Measurements from ENCODE around the gene BCL6B.
"Not testable (repeated sequence)": the region's sequence is repeated elsewhere in the genome, so short reads cannot be mapped to it uniquely, and the experiment has no call there.

BCL6B gene

DNA sequence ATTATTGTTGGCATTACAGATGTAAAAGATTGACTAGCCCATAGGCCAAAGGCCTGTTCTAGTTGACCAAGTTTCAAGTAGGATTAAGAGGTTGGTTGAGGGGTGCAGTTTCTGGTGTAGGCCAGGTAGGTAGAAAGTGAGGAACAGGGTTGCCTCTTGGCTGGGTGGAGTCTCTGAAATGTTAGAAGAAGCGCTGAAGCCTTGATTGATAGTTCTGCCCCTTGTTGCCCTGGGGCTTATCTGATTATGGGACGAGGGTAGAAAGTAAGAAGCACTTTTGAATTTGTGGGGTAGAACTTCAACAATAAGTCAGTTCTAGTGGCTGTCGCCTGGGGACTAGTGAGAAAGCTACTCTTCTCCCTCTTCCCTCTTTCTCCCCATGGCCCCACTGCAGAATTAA is 6.2 kb downstream of the BCL6B start:
- no peak for DNase-seq

DNA sequence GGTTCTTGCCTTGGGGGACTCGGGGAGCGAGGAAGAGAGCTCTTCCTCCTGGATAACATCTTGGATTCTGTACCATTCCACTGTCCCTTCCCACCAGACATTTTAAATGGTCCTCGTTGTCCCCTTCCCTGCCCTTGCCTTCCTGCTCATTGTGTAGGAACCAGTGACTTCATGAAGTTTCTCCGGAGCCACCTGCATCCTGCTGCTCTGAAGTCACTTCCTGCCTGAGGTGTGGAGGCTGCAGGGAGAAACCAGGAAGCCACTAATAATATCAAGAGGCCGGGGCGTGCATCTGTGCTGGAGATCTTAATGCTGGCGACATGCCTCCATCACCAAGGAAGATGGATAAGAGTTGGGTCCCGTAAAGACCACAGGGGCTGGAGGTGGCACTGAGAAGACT is 6.8 kb downstream of the BCL6B start:
- no peak for DNase-seq

DNA sequence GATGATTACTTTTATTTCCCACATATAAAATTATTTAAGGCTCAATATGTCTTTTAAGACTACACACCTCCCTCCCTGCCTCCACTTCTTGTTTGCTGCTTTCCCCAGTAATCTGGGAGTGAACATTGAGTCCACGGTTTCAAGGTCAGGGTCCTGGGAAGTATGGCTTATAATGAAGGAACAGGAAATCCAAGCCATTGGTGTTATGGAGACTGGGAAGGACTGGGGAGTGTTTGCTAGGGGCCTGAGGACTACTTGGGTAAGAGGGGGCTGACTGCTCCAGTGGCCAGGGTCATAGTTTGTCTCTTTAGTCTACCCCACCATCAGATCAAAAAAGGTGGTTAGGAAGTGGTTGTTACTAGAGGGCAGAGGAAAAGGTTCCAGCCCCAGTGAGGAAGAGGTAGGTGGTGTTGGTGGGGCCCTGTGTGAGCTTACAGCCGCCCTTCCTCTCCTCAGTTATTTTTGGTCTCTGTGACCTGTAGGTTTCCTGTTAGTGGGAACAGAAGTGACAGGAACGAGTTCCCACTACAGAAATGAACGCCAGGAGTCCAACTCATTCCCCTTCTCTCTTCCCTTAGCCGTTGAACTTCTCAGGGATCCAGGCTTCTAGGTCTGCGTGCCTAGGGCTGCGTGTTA is 12.2 kb downstream of the BCL6B start:
- DNase-seq, result no peak

DNA sequence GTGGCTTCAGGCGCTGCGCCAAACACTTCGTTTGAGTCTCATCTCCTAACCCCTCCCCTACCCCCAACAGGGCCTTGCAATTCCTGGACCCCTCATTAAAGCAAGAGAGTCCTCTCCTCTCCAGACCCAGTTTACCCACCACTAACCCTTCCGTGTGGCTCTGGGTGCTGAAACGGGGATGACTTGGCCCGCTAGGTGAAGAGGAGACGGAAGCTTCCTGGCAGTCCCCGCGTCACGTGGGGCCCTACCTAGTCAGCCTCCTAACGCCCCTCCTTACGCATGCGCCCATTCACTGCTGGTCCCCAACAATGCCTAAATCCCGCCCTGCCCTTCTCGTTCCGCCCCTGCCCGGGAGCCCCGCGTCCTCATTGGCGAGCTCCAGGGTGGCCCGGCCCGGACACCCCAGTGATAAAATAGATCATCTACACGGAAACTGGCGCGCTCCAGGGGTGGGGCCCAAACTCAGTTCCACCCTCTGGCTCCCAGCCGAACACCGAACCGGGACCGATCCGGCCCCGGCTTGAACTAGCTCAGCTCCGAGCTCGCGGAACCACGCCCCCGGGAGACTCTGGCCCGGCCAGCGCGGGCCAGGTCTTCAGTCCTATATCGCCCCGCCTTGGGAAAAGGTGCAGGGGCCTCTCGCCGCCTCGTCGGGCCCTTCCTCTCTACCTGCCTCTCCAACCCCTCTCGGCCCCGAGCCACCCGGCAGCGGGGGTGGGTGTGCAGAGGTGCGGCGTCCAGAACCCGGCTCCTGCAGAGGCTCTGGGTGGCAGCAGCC is 12.9 kb downstream of the BCL6B start, which contains the start of gene SLC16A13:
SLC16A13 (plus strand) TSS at position 425 of the 778 bp plus-strand sequence. CDS start 368 bp downstream, outside the sequence.
- peak; percentile 96 for DNase-seq

DNA sequence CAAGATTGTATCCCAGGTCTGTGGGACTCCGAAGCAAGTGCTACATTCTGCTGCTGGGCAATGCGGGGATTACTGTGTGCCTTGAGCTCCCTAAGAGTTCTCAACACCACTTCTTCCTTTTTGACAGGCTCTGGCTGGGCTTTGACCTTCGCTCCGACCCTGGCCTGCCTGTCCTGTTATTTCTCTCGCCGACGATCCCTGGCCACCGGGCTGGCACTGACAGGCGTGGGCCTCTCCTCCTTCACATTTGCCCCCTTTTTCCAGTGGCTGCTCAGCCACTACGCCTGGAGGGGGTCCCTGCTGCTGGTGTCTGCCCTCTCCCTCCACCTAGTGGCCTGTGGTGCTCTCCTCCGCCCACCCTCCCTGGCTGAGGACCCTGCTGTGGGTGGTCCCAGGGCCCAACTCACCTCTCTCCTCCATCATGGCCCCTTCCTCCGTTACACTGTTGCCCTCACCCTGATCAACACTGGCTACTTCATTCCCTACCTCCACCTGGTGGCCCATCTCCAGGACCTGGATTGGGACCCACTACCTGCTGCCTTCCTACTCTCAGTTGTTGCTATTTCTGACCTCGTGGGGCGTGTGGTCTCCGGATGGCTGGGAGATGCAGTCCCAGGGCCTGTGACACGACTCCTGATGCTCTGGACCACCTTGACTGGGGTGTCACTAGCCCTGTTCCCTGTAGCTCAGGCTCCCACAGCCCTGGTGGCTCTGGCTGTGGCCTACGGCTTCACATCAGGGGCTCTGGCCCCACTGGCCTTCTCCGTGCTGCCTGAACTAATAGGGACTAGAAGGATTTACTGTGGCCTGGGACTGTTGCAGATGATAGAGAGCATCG is 15.4 kb downstream of the BCL6B start:
- DNase-seq, result no peak

DNA sequence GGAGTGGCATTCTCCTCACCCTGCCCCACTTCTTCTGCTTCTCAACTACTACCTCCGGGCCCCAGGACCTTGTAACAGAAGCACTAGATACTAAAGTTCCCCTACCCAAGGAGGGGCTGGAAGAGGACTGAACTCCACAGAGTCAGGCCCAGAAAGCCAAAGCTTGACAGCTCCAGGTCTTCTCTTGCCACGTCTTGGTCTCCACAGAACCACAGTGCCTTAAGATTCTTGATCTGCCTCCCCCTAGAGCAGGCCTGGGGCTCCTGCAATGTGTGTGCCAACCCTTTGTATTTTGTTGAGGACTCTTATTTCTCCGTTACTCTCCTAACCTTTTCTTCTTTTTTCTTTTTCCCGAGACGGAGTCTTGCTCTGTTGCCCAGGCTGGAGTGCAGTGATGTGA is 17.0 kb downstream of the BCL6B start:
- DNase-seq, result no peak

DNA sequence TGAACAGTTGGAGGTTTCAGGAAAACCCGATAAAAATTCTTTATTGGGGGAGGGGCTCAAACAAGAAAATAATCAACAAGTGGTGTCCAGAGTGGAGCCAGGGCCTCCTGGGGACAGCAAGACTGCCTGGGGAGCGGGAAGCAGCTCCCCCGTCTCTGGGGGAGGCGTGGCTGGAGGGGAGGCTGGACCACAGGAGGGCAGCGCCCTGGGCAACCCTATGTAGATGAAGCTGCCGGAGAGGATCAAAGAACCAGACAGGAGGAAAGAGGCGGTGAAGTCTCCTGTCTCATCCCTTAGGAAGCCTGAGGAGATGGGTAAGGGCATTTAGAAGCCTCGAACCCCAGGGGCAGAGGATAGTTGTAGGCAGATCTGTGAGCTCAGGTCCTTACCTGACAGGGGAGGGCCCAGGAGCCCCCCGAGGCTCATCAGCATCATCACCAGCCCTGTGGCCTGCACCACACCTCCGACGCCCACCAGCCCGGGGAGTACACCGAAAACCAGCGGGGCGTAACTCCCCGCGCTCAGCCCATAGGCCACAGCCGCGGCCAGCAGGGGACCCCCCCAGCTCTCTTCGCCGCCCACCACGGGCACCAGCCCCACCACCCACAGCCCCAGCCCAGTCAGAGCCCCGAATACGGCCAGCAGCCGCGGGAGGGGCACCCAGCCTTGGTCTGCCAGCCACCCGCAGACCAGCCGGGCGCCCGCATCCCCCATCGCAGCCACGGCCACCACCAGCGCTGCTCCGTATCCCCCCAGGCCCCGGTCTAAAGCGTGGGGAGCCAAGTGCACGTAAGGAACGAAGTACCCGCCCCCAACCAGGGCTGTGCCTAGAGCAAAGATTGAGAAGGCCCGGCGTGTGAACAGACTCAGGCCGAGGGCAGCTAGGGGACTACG is 19.0 kb downstream of the BCL6B start:
- peak; percentile 49 for DNase-seq

DNA sequence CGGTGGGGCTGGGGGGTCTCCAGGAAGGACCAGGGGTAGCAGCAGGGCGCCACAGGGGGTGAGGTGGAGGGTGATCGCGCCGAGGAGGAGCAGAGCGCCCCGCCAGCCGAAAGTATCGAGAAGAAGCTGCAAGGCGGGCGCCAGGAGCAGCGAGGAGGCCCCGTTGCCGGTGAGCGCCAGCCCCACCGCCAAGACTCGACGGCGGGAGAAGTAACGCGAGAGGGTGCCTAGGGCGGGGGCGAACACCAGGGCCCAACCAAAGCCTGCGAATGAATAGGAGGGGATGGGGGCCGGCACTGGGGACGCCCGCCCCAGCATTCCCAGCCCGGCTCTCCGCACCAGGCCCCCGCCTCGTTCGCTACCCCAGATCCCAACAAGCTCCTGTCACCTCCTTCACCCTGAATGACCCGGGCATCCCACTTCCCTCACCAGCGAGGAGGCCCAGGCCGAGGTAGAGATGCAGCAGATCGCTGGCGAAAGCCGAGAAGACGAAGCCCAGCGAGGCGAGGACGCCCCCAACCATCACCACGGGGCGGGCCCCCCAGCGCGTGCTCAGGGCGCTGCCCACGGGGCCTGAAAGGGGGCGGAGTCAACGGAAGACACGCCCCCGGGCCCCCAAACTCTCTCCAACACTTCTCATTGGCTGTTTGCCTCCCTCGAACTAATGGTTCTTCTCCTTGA is 19.8 kb downstream of the BCL6B start:
- peak; percentile 52 for DNase-seq

DNA sequence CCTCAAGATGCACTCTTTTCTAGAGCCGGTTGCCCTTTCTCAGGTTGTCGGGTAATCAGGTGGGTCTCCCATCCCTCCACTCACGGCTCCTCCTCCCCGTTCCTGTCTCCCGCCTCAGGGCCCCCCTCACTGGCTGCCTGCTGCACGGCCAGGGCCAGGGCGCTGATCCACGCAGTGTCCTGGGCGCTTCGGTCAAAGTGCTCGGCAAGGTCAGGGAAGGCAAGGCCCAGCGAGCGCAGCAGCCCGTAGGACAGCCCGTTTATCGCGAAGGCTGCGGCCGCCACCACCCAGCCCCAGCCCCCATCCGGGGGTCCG is 20.3 kb downstream of the BCL6B start:
- DNase-seq, result peak; percentile 46

DNA sequence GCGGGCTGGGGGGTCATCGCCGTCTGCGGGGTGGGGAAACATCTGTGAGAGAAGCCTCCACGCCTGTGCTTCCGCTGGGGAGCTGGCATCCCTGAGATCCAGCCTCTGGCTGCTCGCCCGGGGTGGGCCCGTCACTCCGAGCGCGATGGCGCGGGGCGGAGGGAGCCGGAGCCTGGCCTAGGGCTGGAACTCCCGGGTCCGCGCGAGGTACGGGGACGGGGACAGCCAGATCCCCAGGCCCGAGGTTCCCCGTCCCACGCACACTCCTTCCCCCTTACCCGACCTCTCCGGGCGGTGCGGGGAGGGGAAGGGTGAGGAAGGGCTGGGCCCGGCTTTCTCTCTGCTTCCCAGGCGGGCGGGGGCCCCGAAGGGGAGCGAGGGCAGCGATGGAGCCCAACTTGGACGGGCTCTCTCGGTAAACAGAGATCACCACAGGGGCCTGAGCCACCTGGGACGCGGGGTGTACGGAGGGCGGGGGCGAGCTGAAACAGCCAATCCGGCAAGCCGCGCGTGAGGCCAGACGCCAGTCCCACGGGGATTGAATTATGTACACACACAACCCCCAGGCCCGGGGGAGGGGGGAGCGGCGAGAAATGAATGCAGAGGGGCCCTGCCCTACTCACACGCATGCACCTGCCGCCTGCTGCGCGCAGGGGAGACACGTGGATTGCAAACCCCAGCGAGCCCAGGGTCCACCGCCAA is 20.8 kb downstream of the BCL6B start, which contains the start of gene SLC16A11:
SLC16A11 (minus strand) TSS at position 596 of the 702 bp plus-strand sequence; CDS start at position 17, 579 bp downstream.
- peak; percentile 67 for DNase-seq

DNA sequence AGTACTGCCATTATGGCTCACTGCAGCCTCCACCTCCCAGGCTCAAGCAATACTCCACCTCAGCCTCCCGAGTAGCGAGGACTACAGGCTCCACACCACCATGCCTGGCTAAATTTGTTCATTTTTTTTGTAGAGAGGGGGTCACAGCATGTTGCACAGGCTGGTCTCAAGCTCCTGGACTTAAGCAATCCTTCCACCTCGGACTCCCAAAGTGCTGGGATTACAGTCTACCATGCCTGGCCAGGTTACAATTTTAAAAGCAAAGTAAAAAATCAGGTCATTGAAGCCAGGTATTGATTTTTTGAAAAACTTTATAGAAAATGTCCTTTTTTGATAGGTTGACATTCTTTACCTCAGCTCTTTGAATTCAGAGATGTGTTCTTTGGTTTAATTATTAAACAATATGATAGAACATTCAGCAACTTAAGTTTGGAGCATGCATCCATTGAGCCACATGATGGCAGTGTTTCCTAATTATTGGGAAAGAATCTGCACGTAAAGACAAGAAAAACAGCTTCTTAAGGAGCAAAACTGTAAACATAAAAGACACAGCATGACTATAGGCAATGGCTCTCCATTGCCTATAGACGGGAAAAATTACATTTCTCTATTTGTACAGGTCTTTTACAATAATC is 22.8 kb downstream of the BCL6B start:
- DNase-seq, result peak; percentile 35

DNA sequence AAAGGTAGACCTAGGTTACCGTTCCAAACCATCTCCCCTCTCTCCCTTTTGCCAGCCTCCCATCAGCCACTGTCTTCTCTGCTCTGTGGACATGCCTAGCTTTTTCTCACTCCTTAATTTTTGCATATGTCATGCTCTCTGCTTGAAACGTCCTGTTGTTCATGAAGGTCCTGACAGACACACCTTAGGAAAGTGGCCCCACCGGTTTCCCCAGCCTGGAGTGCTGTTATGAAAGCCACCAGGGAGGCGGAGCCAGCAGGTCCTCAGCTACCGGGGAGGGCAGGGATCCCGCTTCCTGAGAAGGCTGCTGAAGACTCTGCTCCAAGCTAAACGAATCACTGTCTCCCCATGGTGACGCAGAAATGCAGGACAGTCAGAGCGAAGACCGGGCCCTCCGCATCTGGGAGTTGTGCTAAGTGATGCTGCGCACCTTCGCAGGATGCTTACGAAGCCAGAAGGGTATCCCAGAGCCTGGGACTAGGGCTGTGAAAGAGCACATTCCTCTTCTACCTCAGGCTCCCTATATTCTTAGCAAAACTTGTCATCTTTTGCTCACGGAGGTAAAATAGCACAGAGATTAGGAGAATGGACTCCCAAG is 23.4 kb downstream of the BCL6B start:
- DNase-seq, result peak; percentile 67

DNA sequence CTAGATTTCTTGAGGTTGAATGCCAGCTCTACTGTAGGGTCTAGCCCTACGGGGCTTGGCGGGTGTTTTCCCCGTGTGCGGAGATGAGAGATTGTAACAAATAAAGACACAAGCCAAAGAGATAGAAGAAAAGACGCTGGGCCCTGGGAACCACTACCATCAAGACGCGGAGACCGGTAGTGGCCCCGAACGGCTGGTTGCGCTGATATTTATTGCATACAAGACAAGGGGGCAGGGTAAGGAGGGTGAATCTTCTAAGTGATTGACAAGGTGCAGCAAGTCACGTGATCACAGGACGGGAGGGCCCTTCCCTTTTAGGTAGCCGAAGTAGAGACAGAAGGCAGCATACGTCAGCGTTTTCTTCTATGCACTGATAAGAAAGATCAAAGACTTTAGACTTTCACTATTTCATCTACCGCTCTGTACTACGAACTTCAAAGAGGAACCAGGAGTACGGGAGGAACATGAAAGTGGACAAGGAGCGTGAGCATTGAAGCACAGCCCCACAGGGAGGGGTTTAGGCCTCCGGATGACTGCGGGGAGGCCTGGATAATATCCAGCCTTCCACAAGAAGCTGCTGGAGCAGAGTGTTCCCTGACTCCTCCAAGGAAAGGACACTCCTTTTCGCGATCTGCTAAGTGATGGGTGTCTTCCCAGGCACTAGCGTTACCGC is 24.0 kb downstream of the BCL6B start:
- DNase-seq, result peak; percentile 40

DNA sequence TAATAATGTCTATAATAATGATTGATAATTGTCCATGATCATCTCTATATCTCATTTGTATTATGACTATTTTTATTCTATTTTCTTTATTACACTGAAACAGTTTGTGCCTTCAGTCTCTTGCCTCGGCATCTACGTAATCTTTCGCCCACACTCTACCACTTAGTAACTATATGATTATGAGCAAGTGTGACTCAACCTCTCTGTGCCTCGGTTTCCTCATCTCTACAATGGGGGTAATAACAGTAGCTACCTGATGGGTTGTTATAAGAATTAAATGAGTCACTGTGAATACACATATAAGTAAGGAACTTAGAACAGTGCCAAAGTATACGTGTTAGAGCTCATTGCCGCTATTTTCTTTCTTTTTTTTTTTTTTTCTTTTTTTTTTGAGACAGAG is 24.7 kb downstream of the BCL6B start:
- no peak for DNase-seq

DNA sequence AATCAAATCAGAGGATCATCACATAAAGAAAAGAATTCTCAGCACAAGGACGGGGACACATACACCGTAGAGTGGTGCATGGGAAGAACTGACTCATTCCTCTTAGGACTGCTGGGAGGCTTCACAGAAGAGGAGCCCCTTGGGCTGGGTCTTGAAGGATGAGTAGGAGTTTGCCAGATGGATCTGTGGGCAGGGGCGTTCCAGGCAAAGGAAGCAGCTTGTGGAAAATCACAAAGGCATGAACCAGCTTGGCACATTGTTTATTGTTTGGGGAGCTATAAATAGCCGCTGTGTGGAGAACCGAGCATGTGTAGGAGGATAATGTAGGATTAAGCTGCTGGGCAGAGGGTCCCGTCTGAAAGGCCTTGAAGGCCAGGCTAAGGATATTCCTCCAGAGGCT is 26.1 kb downstream of the BCL6B start:
- DNase-seq, result no peak

DNA sequence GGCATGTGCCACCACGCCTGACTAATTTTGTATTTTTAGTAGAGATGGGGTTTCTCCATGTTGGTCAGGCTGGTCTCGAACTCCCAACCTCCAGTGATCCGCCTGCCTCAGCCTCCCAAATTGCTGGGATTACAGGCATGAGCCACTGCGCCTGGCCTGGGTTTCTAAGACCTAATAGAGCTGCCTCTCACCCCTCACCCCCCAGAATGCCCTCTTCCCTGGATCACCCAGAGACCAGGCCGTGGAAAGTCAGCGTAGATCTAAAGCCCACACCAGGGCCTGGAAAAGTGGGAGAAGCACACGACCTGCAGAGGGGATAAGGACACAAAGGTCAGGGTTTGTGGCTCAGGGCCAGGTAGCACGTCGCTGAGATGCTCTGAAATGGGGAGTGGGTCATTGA is 27.7 kb downstream of the BCL6B start:
- not testable (repeated sequence) for DNase-seq

DNA sequence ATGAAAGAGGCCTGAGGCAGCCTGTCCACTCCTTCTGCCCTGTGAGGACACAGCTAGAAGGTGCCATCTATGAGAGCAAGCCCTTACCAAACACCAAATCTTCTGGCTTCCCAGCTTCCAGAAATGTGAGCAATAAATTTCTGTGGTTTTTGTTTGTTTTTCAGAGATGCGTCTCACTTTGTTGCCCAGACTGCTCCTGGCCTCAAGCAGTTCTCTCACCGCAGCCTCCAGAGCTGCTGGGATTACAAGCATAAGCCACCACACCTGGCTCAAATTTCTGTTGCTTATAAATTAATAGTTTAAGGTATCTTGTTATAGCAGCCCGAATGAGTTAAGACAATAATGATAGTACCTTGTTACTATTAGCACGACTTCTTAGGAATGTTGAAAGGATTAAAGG is 33.5 kb downstream of the BCL6B start:
- DNase-seq, result no peak

DNA sequence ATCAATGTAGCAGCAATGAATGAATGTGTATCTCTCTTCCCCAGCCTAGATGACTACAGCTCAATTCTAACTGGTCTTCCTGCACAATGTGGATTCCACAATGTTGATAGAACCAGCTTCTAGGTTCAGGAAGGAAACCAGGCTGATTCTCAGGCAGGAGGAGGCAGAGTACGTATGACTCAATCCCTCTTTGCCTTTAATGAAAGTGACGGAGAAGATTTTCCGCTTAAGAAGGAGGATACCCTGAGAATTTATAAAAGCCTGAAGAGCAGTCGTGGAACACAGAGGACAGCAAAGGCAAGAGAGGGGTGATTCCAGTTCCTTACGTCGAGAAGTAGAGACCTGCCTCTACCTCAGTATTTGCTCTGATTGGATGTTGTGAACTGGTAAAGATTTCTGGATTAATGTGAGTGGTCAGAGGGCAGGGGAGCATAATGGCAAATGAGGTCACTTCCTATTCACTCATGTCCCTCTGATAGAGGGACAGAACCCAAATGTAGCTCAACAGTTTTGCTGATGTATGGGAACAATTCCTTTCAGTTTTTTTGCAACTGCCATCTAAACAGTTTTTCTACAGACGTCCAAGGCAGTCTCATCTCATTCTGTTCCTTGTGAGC is 36.1 kb downstream of the BCL6B start:
- no peak for DNase-seq
